Measurements from ENCODE around the gene FGF18.

The FGF18 gene

GRCh38 chr5:171421331-171422262 lies 2.1 kb downstream of the FGF18 start:
- no peak overlapping the region for H3K4me3 ChIP-seq (ENCODE audit: low read depth, low read length)
- TF ChIP-seq, protein P1, sequence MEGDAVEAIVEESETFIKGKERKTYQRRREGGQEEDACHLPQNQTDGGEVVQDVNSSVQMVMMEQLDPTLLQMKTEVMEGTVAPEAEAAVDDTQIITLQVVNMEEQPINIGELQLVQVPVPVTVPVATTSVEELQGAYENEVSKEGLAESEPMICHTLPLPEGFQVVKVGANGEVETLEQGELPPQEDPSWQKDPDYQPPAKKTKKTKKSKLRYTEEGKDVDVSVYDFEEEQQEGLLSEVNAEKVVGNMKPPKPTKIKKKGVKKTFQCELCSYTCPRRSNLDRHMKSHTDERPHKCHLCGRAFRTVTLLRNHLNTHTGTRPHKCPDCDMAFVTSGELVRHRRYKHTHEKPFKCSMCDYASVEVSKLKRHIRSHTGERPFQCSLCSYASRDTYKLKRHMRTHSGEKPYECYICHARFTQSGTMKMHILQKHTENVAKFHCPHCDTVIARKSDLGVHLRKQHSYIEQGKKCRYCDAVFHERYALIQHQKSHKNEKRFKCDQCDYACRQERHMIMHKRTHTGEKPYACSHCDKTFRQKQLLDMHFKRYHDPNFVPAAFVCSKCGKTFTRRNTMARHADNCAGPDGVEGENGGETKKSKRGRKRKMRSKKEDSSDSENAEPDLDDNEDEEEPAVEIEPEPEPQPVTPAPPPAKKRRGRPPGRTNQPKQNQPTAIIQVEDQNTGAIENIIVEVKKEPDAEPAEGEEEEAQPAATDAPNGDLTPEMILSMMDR (IDR thresholded peaks at IDR 0.05; ENCODE audit: low read depth, low read length): no peak

DNA sequence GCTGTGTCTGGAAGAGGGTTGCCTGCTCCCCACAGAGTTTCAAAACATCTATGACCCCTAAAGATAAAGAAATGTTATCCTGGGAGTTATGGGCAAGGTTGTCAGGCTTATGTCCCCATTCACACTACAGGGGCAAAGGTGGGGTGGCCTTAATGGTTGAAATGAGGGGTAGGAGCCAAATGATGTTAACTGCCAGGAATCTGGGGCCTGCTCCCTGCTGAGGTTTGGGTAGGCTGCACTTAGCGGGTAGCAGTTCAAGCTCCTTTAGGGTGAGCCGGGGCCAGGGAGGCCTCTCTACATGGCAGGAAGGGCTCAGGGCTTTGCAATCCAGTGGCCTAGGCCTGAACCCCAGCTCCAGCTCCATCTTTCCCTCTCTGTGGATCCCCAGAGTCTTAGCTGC lies 3.0 kb downstream of the FGF18 start:
- TF ChIP-seq, protein P1 (IDR thresholded peaks at IDR 0.05; ENCODE audit: low read depth, low read length): no peak
- no peak overlapping the region for H3K4me3 ChIP-seq (ENCODE audit: low read depth, low read length)

GRCh38 chr5:171422902-171423663 lies 3.6 kb downstream of the FGF18 start:
- H3K4me3 ChIP-seq (ENCODE audit: low read depth, low read length): no peak overlapping the region
- TF ChIP-seq, protein P1 (IDR thresholded peaks at IDR 0.05; ENCODE audit: low read depth, low read length): no peak

DNA sequence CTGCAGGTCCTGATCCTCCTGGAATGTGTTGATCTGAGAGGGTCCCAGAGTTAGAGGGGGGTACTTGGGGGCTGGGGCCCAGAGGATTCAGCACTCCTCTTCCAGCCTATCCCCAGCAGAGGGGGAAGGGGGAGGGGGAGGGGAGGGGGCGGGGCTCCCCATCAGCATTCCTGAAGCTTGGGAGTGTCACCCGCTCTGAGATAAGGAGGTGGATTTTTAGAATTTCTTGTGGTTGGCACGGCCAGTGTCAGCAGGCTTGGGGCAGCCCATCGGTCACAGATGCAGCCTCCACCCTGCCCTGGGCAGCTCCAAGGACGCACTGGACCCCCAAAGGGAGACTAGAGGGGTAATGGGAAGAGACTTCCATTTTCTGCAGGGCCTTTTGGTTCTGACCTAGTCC lies 5.3 kb downstream of the FGF18 start:
- TF ChIP-seq, protein P1 (IDR thresholded peaks at IDR 0.05; ENCODE audit: low read depth, low read length): no peak
- H3K4me3 ChIP-seq (ENCODE audit: low read depth, low read length): no peak overlapping the region

GRCh38 chr5:171425596-171426244 lies 6.3 kb downstream of the FGF18 start:
- TF ChIP-seq, protein P1 (IDR thresholded peaks at IDR 0.05; ENCODE audit: low read depth, low read length): no peak

GRCh38 chr5:171426266-171426665 lies 6.8 kb downstream of the FGF18 start:
- TF ChIP-seq, protein P1 (IDR thresholded peaks at IDR 0.05; ENCODE audit: low read depth, low read length): no peak
- no peak overlapping the region for H3K4me3 ChIP-seq (ENCODE audit: low read depth, low read length)

More at GRCh38 chr5:171425596-171426244, 6.3 kb downstream of the FGF18 start:
- no peak overlapping the region for H3K4me3 ChIP-seq (ENCODE audit: low read depth, low read length)
